Stimulated activated CD8-positive, alpha-beta memory T cell treated with anti-CD3 and anti-CD28 coated beads, Interleukin-15, amount 100 ng/mL, for 1 hour (primary cell): ENCODE data around the gene WDR44.
"Not testable (repeated sequence)": the region's sequence is repeated elsewhere in the genome, so short reads cannot be mapped to it uniquely, and the experiment has no call there.

Source experiments
- DNase-seq: peaks from one replicate; pipeline ENCODE4 v3.0.0-alpha.2; 2020; ENCODE audit warnings: low read depth

Gene WDR44, protein sequence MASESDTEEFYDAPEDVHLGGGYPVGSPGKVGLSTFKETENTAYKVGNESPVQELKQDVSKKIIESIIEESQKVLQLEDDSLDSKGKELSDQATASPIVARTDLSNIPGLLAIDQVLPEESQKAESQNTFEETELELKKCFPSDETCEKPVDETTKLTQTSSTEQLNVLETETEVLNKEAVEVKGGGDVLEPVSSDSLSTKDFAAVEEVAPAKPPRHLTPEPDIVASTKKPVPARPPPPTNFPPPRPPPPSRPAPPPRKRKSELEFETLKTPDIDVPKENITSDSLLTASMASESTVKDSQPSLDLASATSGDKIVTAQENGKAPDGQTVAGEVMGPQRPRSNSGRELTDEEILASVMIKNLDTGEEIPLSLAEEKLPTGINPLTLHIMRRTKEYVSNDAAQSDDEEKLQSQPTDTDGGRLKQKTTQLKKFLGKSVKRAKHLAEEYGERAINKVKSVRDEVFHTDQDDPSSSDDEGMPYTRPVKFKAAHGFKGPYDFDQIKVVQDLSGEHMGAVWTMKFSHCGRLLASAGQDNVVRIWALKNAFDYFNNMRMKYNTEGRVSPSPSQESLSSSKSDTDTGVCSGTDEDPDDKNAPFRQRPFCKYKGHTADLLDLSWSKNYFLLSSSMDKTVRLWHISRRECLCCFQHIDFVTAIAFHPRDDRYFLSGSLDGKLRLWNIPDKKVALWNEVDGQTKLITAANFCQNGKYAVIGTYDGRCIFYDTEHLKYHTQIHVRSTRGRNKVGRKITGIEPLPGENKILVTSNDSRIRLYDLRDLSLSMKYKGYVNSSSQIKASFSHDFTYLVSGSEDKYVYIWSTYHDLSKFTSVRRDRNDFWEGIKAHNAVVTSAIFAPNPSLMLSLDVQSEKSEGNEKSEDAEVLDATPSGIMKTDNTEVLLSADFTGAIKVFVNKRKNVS

DNA sequence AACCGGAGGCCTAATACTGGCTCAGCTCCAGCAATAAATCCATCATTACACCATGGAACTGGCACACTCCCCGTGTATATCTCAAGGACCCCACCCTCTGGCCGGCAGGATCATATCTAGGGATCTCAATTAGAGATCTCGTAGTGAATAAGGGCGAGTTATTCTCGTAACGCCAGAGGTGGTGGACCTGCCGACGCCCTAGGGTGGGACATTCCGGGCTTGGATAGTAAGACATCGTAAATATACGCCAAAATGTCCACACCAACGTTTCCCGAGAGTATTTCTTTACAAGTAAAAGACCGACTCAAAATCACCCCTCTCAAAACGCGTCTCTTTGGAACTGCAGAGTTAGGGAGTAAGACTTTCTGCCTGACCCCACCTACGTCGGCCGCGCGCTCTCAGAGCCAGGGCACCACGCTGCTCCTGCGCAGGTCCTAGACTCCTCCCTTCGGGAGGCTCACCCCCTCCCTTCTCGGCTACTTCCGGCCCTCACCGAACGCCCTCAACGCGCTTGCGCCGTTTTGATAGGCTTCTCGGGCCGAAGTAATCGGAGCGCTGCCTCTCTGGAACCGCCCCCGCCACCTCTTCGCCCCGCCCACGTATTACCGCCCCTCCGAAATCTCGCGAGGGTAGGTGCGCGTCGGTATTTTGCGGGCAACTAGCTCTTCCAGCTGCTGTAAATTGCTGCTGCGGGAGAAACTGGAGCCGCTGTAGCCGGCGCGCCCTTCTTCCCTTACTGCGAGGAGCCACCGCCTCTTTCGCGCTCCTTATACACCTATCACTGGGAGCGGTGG, at the start of gene WDR44:
Gene WDR44, plus strand, starts transcription at position 643 of the 794 bp plus-strand sequence. CDS start 398 bp downstream, outside the sequence.
- DNase-seq, result peak; percentile 86

DNA sequence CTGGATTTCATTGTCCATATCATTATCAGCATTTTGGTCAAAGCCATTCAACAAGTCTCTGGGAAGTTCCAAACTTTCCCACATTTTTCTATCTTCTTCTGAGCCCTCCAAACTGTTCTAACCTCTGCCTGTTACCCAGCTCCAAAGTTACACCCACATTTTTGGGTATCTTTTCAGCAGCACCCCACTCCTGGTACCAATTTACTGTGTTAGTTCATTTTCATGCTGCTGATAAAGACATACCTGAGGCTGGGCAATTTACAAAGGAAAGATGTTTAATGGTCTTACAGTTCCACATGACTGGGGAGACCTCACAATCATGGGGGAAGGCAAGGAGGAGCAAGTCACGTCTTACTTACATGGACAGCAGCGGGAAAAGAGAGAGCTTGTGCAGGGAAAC, 40.1 kb upstream of the WDR44 start:
- DNase-seq, result not testable (repeated sequence)

DNA sequence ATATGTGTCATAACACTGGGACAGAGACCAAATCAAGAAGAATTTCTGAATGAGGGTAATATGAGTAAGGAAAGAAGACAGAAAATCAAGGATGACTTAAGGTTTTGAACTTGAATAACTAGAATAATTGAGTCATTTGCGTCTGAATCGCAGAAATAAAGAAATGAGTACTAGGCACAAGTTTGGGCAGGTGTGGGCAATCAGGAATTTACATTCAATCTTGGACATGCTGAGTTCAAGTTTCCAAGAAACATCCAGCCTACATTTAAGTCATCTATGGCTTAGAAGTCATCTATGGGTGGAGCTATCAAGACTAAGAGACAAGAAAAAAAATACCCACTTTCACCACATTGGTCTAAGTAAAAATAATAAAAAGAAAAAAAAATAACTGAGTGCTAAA, 30.4 kb upstream of the WDR44 start:
- no peak for DNase-seq

DNA sequence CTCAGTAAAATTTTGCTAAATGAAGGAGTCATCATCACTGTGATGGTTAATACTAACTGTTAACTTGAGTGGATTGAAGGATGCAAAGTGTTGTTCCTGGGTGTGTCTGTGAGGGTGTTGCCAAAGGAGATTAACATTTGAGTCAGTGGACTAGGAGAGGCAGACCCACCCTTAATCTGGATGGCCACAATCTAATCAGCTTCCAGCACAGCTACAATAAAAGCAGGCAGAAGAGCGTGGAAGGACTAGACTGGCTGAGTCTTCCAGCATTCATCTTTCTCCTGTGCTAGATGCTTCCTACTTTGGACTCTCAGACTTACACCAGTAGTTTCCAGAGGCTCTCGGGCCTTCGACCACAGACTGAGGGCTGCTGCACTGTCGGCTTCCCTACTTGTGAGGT, 21.3 kb upstream of the WDR44 start:
- no peak for DNase-seq

DNA sequence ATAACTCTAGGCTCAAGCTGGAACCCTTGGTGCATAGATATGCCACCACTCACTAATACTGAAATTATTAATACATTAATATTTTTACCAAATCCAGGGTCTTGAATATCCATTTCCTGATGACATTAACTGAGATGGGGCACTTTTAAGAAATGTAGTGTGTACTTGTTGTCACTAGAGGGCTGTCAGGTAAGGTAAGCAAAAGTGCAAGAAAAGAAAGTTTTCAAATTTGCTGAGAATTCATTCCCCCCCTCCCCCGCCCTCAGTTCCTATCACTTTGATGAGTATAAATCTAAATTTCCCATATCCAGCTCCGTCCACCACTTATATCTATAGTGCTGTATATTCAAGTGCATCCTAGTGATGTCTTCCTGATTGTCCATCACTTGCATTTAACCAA, 20.5 kb upstream of the WDR44 start:
- DNase-seq, result no peak

DNA sequence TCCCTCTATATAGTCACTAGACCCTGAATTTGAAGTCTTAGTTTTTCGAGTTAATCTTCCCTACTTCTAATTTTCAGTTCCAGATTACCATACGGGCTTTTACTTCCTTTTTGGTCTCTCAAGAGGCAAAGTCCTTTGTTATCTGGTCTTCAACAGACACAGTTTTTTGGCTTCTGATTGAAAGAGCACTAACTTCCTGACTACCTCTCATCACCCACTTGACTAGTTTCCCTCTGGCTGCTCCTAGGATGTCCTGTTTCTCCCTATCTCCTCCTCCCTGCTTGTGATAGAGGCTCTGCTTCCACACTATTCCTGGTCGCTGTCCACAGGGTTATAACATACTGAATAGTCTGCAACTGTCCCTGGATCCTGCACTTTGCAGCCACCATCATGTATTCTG, 16.7 kb upstream of the WDR44 start:
- DNase-seq, result no peak

GRCh38 chrX:118337687-118338086, 8.2 kb upstream of the WDR44 start:
- no peak for DNase-seq

DNA sequence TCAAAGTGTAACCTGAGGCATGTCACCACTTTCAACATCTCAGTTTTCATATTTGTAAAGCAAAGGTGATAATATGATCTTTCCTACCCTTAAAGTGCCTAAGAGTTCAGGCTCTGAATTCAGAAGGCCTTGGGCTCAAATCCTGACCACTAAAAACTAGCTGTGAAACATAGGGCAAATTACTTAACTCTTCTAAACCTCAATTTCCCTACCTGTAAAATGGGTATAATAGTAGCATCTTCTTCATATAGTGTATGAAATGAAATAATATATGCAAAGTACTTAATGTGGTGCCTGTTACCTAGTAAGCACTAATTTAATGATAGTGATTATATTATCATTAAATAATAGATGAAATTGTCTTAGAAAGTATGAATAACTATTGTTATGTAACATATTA, 7.0 kb upstream of the WDR44 start:
- no peak for DNase-seq

- DNase-seq, result no peak
These were observed 852 bp upstream of the WDR44 start for GRCh38 chrX:118345045-118345463.

GRCh38 chrX:118346258-118347094, 570 bp downstream of the WDR44 start:
- peak; percentile 22 for DNase-seq

- DNase-seq, result no peak
These were observed 1.2 kb downstream of the WDR44 start for GRCh38 chrX:118347131-118347530.

DNA sequence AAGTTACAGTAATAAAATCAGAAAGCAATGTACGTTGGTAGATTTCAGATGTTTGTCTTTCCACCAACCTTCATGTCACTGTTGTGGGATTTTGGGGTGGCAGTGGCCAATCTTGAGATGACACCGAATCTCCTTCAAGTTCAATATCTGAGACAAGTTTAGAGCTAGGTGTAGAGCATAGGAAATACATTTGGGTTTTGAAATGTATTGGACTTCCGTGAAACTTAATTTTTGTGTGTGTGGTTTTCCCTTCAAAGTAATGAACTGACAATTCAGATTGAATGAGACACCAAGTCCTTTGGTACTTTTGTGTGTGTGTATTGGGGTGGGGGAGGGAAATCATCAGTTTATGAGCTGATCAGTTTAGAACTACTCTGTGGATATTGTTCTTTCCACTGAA, 1.8 kb downstream of the WDR44 start:
- DNase-seq, result no peak

- DNase-seq, result no peak
These were observed 2.4 kb downstream of the WDR44 start for GRCh38 chrX:118348186-118348810.

- DNase-seq, result no peak
These were observed 3.3 kb downstream of the WDR44 start for GRCh38 chrX:118349188-118349587.

DNA sequence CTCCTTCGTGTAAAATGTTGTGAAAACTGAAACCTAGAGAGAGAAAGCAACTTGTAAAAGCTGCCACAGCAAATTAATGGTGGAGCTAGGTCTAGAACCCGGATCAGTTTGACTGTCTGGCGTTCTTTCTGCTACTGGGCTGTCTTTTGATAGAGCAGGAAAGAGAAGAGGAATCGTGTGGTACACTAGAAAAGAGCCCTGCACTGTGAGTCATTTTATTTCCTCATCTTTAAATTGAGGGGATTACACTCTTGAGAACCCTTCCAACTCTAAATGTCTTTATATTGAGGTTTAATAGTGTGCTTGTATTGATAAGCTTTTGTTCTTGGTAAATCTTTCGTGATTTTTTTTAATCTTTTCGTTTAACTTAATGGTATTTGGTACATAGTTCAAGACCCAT, 4.3 kb downstream of the WDR44 start:
- DNase-seq, result no peak

- no peak for DNase-seq
These were observed 4.8 kb downstream of the WDR44 start for GRCh38 chrX:118350706-118351105.

DNA sequence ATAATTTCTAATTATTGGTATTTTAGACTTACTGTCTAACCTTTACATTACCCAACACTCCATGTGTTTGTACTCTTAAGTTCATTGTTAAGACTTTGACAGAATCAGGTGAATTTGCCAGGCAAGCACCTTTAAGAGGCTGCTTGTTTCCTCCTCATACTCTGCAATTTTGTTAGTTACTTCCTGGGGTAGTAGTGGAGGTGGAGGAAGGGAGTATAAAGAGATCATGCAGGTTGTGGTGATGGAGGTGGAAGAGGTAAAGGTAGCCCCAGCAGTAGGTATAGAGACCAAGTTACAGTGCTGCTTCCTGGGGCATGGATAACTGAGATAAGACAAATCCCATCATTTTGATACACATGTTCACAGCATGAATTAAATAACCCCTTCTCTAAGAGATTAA, 6.7 kb downstream of the WDR44 start:
- DNase-seq, result no peak

- no peak for DNase-seq
These were observed 7.4 kb downstream of the WDR44 start for GRCh38 chrX:118353081-118353850.

GRCh38 chrX:118355225-118355920, 9.5 kb downstream of the WDR44 start:
- no peak for DNase-seq
